M059J (cell line): Measurements from ENCODE around the gene RFTN1. TPM values are rescaled to one million over a fixed set of nuclear protein-coding genes. Genes with fewer than 3 reads are reported as not detected.
A peak's percentile ranks its signal among the peaks of the same experiment; 100 is the strongest.

Source experiments
- DNase-seq: peaks from one replicate; pipeline ENCODE4 v3.0.0-alpha.2; 2012; ENCODE audit warnings: low read depth
- total RNA-seq: library from RNA; depleted of rRNA; stranded (reverse); fragments of >200 nt; shearing (Covaris generic); gene quantifications from 2 replicates; pipeline ENCODE4 v1.2.3, GENCODE V29; 2014; rRNA removed

The RFTN1 gene, protein sequence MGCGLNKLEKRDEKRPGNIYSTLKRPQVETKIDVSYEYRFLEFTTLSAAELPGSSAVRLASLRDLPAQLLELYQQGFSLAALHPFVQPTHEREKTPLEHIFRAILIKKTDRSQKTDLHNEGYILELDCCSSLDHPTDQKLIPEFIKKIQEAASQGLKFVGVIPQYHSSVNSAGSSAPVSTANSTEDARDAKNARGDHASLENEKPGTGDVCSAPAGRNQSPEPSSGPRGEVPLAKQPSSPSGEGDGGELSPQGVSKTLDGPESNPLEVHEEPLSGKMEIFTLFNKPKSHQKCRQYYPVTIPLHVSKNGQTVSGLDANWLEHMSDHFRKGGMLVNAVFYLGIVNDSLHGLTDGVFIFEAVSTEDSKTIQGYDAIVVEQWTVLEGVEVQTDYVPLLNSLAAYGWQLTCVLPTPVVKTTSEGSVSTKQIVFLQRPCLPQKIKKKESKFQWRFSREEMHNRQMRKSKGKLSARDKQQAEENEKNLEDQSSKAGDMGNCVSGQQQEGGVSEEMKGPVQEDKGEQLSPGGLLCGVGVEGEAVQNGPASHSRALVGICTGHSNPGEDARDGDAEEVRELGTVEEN
- total RNA-seq = 26.4 and 39.3 TPM in 2 replicates

DNA sequence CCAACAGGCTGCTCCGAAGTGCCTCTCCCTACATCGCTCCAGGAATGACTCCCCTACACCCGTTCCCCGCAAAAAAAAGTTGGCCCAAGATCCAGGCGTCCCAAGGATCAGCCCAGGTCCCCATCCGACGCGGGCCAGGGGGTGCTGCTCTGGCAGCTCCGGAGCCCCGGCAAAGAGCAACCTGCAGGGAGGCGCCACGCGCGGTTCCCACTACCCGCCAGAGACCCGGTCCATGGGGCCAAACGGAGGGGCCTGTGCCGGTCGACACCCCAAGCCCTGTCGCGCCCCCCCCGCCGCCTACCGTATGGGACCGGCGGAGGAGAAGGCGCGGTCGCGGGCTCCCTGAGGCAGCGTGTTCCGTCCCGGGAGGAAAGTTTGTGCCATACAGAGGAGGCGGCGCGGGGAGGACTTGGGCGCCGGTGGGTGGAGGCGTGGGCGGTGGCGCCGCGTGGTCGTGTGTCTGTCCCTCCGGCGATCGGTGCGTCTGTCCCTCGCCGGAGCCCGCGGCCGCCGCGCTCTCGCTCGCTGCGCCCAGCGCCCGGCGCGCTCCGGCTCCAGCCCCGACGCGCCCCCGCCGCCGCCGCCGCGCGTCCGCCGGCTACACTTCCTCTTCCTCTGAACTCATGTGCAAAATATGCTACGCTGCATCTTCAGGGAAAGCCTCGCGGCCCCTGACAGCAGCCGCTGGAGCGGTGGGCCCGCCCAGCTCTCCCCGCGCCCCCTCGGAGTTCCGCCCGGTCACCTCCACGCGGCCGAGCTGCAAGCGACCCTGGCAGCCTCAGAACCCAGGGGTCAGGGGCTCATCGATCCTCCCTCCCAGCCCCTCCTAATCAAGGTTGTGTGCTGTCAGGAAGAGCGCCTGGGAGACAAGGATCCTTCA is at the start of gene RFTN1:
Gene RFTN1 (minus strand): TSS at position 559 of the 880 bp plus-strand sequence. CDS start 19,830 bp downstream, outside the sequence.
- peak; percentile 61 for DNase-seq

DNA sequence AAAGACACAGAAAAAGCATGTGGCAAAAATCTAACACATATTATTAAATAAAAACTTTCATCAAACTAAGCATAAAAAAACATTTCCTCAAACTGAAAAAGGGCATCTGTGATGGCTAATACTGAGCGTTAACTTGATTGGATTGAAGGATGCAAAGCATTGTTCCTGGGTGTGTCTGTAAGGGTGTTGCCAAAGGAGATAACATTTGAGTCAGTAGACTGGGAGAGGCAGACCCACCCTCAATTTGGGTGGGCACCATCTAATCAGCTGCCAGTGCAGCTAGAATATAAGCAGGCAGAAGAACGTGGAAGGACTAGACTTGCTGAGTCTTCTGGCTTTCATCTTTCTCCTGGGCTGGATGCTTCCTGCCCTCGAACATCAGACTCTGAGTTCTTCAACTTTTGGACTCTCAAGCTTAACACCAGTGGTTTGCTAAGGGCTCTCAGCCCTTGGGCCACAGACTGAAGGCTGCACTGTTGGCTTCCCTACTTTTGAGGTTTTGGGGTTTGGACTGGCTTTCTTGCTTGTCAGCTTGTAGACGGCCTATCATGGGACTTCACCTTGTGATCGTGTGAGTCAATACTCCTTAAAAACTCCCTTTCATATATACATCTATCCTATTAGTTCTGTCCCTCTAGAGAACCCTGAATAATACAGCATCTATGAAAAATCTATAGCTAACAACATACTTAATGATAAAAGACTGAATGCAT is 46.3 kb upstream of the RFTN1 start:
- no peak for DNase-seq

DNA sequence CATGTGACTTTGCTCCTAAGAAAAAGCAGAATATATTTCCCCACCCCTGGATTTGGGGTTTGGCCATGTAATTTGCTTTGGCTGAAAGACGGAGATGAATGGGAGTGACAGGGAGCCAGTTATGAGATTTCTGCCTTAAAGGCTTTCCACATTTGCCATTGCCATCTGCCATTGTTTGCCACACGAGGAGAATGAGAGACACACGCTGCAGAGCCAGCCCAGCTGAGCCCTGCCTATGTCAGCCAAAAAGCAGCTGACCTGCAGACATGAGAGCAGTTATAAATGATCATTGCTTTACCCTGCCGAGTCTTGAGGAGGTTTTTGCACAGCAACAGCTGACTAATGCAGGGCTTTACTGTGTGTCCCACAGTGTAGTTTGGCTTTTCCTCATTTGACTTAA is 40.6 kb upstream of the RFTN1 start:
- no peak for DNase-seq

DNA sequence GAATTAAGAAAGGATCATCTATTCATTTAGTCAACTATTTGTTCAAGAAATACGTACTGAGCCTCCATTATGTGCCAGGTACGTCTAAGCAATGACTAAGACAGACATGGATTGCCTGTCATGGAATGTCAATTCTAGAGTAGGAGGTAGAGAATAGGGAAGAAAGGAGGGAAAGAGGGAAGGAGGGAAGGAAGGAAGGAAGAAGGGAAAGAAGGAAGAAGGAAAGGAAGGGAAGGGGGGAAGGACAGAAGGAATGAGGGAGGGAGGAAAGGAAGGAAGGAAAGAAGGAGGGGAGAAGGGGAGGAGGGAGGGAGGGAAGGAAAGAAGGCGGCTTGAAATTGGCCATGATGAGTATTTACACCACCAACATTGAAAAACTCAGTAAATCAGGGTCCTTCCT is 39.3 kb upstream of the RFTN1 start:
- DNase-seq = no peak

DNA sequence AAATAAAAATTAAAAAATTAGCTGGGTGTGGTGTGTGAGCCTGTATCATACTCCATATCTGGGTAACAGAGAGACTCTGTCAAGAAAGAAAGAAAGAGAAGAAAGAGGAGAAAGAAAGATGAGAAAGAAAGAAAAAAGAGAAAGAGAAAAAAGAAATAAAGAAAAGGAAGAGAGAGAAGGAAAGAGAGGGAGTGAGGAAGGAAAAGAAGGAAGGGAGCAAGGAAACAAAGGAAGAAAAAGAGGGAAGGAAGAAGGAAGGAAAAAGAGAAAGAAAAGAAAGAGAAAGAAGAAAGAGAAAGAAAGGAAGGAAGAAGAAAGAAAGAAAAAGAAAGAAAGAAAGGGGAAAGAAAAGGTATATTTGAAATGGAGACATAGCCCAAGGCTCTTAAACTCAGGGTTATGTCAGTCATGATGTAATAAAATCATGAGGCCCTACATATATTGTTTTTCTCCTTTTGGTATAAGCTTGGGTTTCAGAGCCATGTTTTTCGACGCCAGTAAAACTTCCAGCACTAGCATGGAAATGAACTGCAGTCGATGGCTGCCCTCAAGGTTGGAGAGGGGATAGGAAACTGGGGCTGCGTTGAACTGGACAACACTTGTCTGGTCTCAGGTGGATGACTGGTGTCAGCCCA is 38.0 kb upstream of the RFTN1 start:
- DNase-seq = no peak

DNA sequence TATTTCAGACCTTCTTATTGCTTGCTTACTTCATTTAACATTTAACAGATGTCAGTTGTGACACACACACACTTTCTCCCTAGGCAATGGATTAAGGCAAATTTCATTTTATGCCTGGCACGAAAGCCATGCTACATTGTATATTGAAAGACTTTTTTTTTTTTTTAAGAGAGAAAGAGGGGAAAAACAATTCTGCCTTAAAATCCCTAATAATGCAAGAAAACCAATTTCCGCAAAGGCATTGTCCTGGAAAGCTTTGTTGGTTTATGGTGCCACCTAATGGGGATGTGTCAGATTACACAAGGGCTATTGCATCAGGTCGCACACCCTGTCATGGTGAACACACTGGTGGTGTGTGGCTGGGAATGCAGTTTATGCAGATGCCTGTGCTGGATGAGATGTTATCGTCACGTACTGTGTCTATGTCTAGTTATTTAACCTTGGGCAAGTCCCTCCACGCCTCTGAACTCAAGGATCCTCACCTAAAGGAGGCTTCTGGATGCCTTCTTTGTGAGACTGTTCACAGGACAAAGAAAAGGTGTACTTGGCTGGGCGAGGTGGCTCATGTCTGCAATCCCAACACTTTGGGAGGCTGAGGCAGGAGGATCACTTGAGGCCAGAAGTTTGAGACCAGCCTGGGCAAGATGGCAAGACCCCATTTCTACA is 37.3 kb upstream of the RFTN1 start:
- peak; percentile 71 for DNase-seq

DNA sequence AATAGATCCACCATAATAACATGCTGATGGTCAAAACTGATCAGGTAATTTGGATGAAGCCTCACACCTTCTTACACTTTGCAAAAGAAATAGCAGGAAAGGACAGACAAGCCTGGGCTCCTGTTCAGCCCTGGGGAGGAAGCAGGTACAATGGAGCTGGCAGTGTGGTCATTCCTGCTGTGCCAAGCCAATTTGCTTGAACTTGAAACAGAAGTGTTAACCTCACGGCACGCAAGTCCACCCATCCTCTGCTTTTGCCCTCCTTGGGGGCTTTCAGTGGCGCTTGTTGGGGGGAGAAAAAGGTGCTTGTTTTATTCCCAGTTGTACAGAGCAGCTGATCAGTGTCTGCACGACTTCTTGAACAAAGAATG is 36.8 kb upstream of the RFTN1 start:
- no peak for DNase-seq

GRCh38 chr3:16548721-16549120 is 35.2 kb upstream of the RFTN1 start:
- DNase-seq = peak; percentile 79

GRCh38 chr3:16547561-16548357 is 34.3 kb upstream of the RFTN1 start:
- no peak for DNase-seq

- no peak for DNase-seq
Observed at GRCh38 chr3:16546186-16547010, 32.9 kb upstream of the RFTN1 start.

- DNase-seq = no peak
Observed at GRCh38 chr3:16545413-16546185, 32.1 kb upstream of the RFTN1 start.

DNA sequence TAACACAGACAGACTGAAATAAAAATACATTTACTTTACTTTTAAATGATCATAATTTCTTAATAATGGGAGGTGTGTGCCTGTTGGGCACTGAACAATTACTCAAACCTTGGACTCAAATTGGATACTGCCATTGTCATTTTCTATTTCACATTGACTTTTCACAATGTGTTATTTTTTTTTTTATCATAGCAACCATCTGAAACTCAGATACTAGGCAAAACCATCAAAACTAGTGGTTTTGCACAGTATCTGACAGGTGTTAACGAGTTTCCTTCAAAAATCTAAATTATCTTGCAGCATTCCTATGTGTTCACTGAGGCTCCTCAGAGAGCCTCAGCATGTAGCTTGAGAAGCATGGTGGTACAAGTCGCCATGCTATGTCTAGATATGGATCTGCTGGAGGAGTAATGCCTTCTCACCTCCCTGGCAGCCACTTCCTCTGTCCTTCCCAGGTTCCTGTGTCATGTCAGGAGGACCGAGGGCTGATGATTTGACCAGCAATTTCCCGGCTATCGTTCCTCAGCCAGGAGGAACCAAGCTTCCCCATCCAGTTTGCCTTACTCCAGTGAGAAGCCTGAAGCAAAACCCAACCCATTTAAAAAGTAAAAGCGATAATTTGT is 29.9 kb upstream of the RFTN1 start:
- no peak for DNase-seq

DNA sequence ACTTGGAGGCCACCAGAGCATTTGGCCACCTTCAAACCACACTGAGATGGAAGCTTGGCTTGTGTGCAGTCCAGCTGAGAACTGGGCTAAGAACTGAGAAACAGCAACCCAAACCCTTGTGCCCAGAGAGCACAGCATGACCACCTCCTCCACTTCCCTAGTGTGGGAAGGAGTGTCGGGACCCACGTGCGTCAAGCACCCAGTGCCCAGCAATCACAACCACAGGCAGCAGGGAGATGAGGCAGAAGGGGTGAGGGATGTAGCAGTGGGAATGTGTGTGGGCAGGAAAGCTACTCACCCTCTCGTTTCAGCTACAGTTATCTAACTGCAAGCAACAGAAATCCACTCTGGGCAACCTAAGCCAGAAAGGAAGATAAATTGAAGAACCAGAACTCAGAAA is 25.0 kb upstream of the RFTN1 start:
- no peak for DNase-seq

- no peak for DNase-seq
Observed at GRCh38 chr3:16536996-16537395, 23.5 kb upstream of the RFTN1 start.

DNA sequence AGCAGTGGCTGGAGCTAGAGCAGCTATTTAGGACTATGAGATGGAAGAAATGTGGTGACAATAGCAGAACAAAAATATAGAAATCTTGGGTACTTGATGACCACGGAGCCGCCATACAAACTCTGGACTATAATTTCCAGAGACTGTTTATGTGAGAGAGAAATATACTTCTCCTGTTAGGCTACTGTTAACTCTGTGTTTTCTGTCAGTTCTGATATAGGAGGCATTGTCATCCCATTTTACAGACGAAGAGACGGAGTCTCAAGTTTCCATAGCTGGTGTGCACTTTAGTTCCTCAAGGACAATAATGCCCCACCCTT is 22.8 kb upstream of the RFTN1 start:
- no peak for DNase-seq

DNA sequence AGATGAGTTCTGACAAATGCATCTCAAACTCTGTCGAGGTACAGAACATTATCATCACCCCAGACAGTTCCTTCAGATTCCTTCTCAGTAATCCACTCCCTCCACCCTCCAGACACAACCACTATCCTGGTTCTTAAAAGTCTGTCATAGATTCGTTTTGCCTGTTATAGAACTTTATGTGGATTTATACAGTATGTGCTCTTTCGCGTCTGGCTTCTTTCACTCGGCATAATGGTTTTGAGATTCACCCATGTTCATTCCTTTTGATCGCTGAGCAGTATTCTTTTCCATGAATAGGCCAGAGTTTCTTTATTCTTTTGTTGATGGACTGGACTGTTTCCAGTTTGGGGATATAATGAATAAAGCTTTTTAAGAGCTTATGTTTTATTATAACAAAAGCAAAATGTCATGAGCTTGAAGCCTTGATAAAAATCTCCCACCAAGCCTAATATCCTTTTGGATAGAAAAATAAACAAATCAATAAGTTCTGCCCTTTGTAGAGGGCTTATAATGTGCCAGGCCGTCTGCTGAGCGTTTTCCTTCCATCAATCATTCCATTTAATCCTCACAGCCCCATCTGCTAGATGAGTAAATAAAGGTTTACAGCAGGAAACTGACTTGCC is 21.3 kb upstream of the RFTN1 start:
- no peak for DNase-seq

DNA sequence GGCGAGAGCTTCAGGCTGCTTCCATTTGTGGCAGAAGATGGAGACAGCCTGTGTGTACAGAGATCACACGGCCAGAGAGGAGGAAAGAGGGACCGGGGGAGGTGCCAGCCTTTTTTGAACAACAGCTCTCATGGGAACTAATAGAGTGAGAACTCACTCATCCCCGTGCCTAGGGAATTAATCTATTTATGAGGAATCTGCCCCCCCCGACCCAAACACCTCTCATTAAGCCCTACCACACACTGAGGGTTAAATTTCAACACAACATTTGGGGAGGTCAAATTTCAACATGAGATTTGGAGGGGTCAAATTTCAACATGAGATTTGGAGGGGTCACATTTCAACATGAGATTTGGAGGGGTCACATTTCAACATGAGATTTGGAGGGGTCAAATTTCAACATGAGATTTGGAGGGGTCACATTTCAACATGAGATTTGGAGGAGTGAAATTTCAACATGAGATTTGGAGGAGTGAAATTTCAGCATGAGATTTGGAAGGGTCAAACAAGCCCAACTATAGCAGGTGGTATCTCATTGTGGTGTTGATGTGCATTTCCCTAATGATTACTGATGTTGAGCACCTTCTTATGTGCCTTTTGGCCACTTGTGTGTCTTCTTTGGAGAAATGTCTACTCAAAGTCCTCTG is 20.6 kb upstream of the RFTN1 start:
- no peak for DNase-seq
